Smooth muscle cell (in vitro differentiated cells): ENCODE measurements around the gene INPP4B. TPM values are rescaled to one million over a fixed set of nuclear protein-coding genes. Genes with fewer than 3 reads are reported as not detected.
A peak's percentile ranks its signal among the peaks of the same experiment; 100 is the strongest.

Experiments
- DNase-seq: peaks from one replicate; lab custom pipeline; 2025; ENCODE audit not compliant: unreplicated experiment; lab: John Stamatoyannopoulos, UW
- H2AFZ ChIP-seq: fragments of 200-600 bp; sonication (generic); 2 replicates; pipeline ENCODE4 v1.6.0; 2016; ENCODE audit warnings: antibody characterized with exemption, low read depth, mild to moderate bottlenecking
- H3F3A ChIP-seq: fragments of 200-600 bp; sonication (generic); 2 replicates; pipeline ENCODE4 v1.6.0; 2017; ENCODE audit warnings: antibody characterized with exemption, low read depth
- H3K27ac ChIP-seq: fragments of 200-600 bp; sonication (generic); 2 replicates; pipeline ENCODE4 v1.5.1; 2016; ENCODE audit warnings: low read depth, mild to moderate bottlenecking
- H3K27me3 ChIP-seq: fragments of 200-600 bp; sonication (generic); 2 replicates; pipeline ENCODE4 v1.6.1; 2016; ENCODE audit warnings: low read depth, mild to moderate bottlenecking
- H3K36me3 ChIP-seq: fragments of 200-600 bp; sonication (generic); 2 replicates; pipeline ENCODE4 v1.5.1; 2016; ENCODE audit warnings: low read depth
- H3K4me1 ChIP-seq: fragments of 200-600 bp; sonication (generic); 2 replicates; pipeline ENCODE4 v1.5.1; 2016; ENCODE audit warnings: low read depth
- H3K4me2 ChIP-seq: fragments of 200-600 bp; sonication (generic); 2 replicates; pipeline ENCODE4 v1.6.0; 2016; ENCODE audit warnings: mild to moderate bottlenecking
- H3K4me3 ChIP-seq: fragments of 200-600 bp; sonication (generic); 2 replicates; pipeline ENCODE4 v1.5.1; 2016; ENCODE audit warnings: mild to moderate bottlenecking
- H3K79me2 ChIP-seq: fragments of 200-600 bp; sonication (generic); 2 replicates; pipeline ENCODE4 v1.6.0; 2016; ENCODE audit warnings: low read depth, mild to moderate bottlenecking
- H3K9ac ChIP-seq: fragments of 200-600 bp; sonication (generic); 2 replicates; pipeline ENCODE4 v1.6.0; 2016; ENCODE audit warnings: low read depth
- H3K9me3 ChIP-seq: fragments of 200-600 bp; sonication (generic); replicated peaks from 2 replicates; pipeline ENCODE4 v1.5.1; 2016; ENCODE audit warnings: low read depth
- H4K20me1 ChIP-seq: fragments of 200-600 bp; sonication (generic); 2 replicates; pipeline ENCODE4 v1.6.0; 2016; ENCODE audit warnings: low read depth
- CTCF ChIP-seq: fragments of 200-600 bp; sonication (generic); IDR thresholded peaks from 2 replicates; pipeline ENCODE4 v1.5.1; 2017; ENCODE audit warnings: borderline replicate concordance, mild to moderate bottlenecking, antibody characterized with exemption; ENCODE audit not compliant: insufficient read depth, poor library complexity, severe bottlenecking
- WGBS: methylation state at CpG from one replicate; pipeline ENCODE4 v1.1.7; 2016; ENCODE audit warnings: low lambda C conversion rate; 5-methylcytosine and 5-hydroxymethylcytosine counted together
- polyA plus RNA-seq: library from polyadenylated mRNA; unstranded; fragments of >200 nt; fragmentation: Nextera tagmentation; extraction: Ambion mirVana; gene quantifications from 2 replicates; pipeline ENCODE4 v1.2.1, GENCODE V29; 2016
- total RNA-seq: library from RNA; depleted of rRNA; stranded (reverse); fragments of >200 nt; gene quantifications from 2 replicates; pipeline ENCODE4 v1.2.3, GENCODE V29; 2014

The INPP4B gene
- total and polyA plus RNA-seq, 2 experiments from 2014 or later = 2.0 to 10.9 TPM

GRCh38 chr4:142271832-142272231 lies 574.3 kb downstream of the INPP4B start:
- H3K4me2 ChIP-seq = no peak overlapping the region
- H3K36me3 ChIP-seq = no peaks in the 10 kb centered on the region
- H3K9me3 ChIP-seq = no peaks in the 10 kb centered on the region
- no peak for DNase-seq
- no peak overlapping the region for H3K4me3 ChIP-seq
- no peaks in the 10 kb centered on the region for H3K4me1 ChIP-seq
- no peak for TF ChIP-seq CTCF
- H3K27ac ChIP-seq = no peak overlapping the region
- no peaks in the 10 kb centered on the region for H3F3A ChIP-seq
- no peak overlapping the region for H2AFZ ChIP-seq
- no peak overlapping the region for H3K9ac ChIP-seq
- H3K79me2 ChIP-seq = no peaks in the 10 kb centered on the region
- WGBS = 61% methylated on average over 3 of the region's 3 CpGs
- no peaks in the 10 kb centered on the region for H3K27me3 ChIP-seq
- H4K20me1 ChIP-seq = no peaks in the 10 kb centered on the region

- H3K27me3 ChIP-seq = no peaks in the 10 kb centered on the region
- H3F3A ChIP-seq = no peaks in the 10 kb centered on the region
- no peak overlapping the region for H3K4me2 ChIP-seq
- no peaks in the 10 kb centered on the region for H3K79me2 ChIP-seq
- DNase-seq = no peak
- H3K9me3 ChIP-seq = no peaks in the 10 kb centered on the region
- TF ChIP-seq CTCF = no peak
- H3K27ac ChIP-seq = no peak overlapping the region
- WGBS = 78% methylated on average over 3 of the region's 3 CpGs
- H4K20me1 ChIP-seq = no peaks in the 10 kb centered on the region
- no peak overlapping the region for H3K9ac ChIP-seq
- no peak overlapping the region for H2AFZ ChIP-seq
- H3K4me3 ChIP-seq = no peak overlapping the region
- H3K4me1 ChIP-seq = no peaks in the 10 kb centered on the region
- H3K36me3 ChIP-seq = no peaks in the 10 kb centered on the region
These were observed 579.0 kb downstream of the INPP4B start for GRCh38 chr4:142267101-142267500.

- WGBS = 91% methylated on average over 2 of the region's 2 CpGs
- Histone ChIP-seq H3K27ac (peak overlapping the region; percentile 6), H3K9ac (no peak overlapping the region), H3K4me3 (no peak overlapping the region), H3K4me2 (no peak overlapping the region), H4K20me1 (no peaks in the 10 kb centered on the region), H3K4me1 (no peaks in the 10 kb centered on the region), H3K36me3 (no peaks in the 10 kb centered on the region), H3K27me3 (no peaks in the 10 kb centered on the region), H3F3A (no peaks in the 10 kb centered on the region), H3K79me2 (no peaks in the 10 kb centered on the region), H3K9me3 (no peaks in the 10 kb centered on the region), H2AFZ (no peak overlapping the region)
- TF ChIP-seq CTCF = no peak
- DNase-seq = no peak
These were observed 580.2 kb downstream of the INPP4B start for GRCh38 chr4:142265946-142266345.

- no peaks in the 10 kb centered on the region for H3K79me2 ChIP-seq
- H3K9me3 ChIP-seq = no peaks in the 10 kb centered on the region
- H3K4me2 ChIP-seq = peak overlapping the region; percentile 12
- H4K20me1 ChIP-seq = no peaks in the 10 kb centered on the region
- H3K4me1 ChIP-seq = no peaks in the 10 kb centered on the region
- DNase-seq = no peak
- no peak overlapping the region for H3K4me3 ChIP-seq
- H3F3A ChIP-seq = no peaks in the 10 kb centered on the region
- H3K27ac ChIP-seq = peak overlapping the region; percentile 6
- H3K9ac ChIP-seq = no peak overlapping the region
- no peak overlapping the region for H2AFZ ChIP-seq
- no peaks in the 10 kb centered on the region for H3K36me3 ChIP-seq
- no peaks in the 10 kb centered on the region for H3K27me3 ChIP-seq
- 58% methylated on average over 3 of the region's 3 CpGs for WGBS
- no peak for TF ChIP-seq CTCF
These were observed 580.6 kb downstream of the INPP4B start for GRCh38 chr4:142265536-142265935.
